Erythroblast (primary cell): Measurements from ENCODE around the gene SNX30.

Source experiments
- GATA1 ChIP-seq: IDR thresholded peaks from 2 replicates; pipeline ENCODE4 v1.6.1; 2011; ENCODE audit warnings: low read depth, mild to moderate bottlenecking, control low read depth, low read length, moderate library complexity
- POLR2A ChIP-seq: IDR thresholded peaks from 2 replicates; pipeline ENCODE4 v1.6.1; 2011; ENCODE audit warnings: mild to moderate bottlenecking, low read length

- TF ChIP-seq POLR2A (no peak), GATA1 (no peak)
Measured at GRCh38 chr9:112884721-112885120, 134.2 kb downstream of the SNX30 start.
